BLaER1 treated with 17β-estradiol and CSF1 and Interleukin-3, amounts not matched to agents 10 nM and 100 nM (cell line): ENCODE measurements around the gene RAB44.

ENCODE experiments used
- H3K27ac ChIP-seq, 11 experiments: shearing (Covaris generic); formaldehyde crosslinking; 2 replicates each; pipeline ENCODE4 v1.8.1; 2022
- H3K27me3 ChIP-seq, 11 experiments: shearing (Covaris generic); formaldehyde crosslinking; 2 replicates each; pipeline ENCODE4 v1.8.1; 2022
- H3K36me3 ChIP-seq, 11 experiments: shearing (Covaris generic); formaldehyde crosslinking; 2 replicates each; pipeline ENCODE4 v1.8.1; 2022
- H3K4me1 ChIP-seq, 10 experiments: shearing (Covaris generic); formaldehyde crosslinking; 2 replicates each; pipeline ENCODE4 v1.8.1; 2022
- H3K4me2 ChIP-seq, 11 experiments: shearing (Covaris generic); formaldehyde crosslinking; 2 replicates each; pipeline ENCODE4 v1.8.1; 2022
- H3K4me3 ChIP-seq, 10 experiments: shearing (Covaris generic); formaldehyde crosslinking; 2 replicates each; pipeline ENCODE4 v1.8.1; 2022
- H3K9ac ChIP-seq, 11 experiments: shearing (Covaris generic); formaldehyde crosslinking; 2 replicates each; pipeline ENCODE4 v1.8.1; 2022
- H3K9me3 ChIP-seq, 11 experiments: shearing (Covaris generic); formaldehyde crosslinking; replicated peaks in 1 of 11; 2 replicates each; pipeline ENCODE4 v1.8.1; 2022
- H4K20me1 ChIP-seq, 11 experiments: shearing (Covaris generic); formaldehyde crosslinking; 2 replicates each; pipeline ENCODE4 v1.8.1; 2022
- Cebpa-rat ChIP-seq, 11 experiments: shearing (Covaris generic); IDR thresholded peaks; 2 replicates each; pipeline ENCODE4 v1.8.1; 2022

RAB44 gene

GRCh38 chr6:36754582-36755434 is 57.2 kb downstream of the RAB44 start:
- Histone ChIP-seq H3K4me2 (peak overlapping the region; percentile 73 to 99 (median 89)), H4K20me1 (0 out of 22 replicates have a peak, but pooled peaks cover 0 to 7% (median 0%) of the 10 kb centered on the region in 11 experiments), H3K4me1 (peaks cover 77 to 93% (median 89%) of the 10 kb centered on the region in 10 experiments), H3K9me3 (peaks cover 8 to 12% (median 11%) of the 10 kb centered on the region in 11 experiments), H3K27me3 (no peaks in the 10 kb centered on the region), H3K9ac (peak overlapping the region in 9 of 11 experiments; percentile 20 to 76 (median 57); a peak in 14 of 22 replicates), H3K4me3 (peak overlapping the region in 1 of 10 experiments; percentile 3; a peak in 1 of 20 replicates), H3K27ac (peak overlapping the region in 9 of 11 experiments; percentile 59 to 89 (median 81); a peak in 18 of 22 replicates), H3K36me3 (no peaks in the 10 kb centered on the region; a peak in 1 of 22 replicates)
- TF ChIP-seq Cebpa-rat (IDR thresholded peaks at IDR 0.05), result no peak

GRCh38 chr6:36755435-36756348 is 58.1 kb downstream of the RAB44 start:
- H4K20me1 ChIP-seq, result 0 out of 22 replicates have a peak, but pooled peaks cover 0 to 7% (median 0%) of the 10 kb centered on the region in 11 experiments
- no peaks in the 10 kb centered on the region; a peak in 1 of 22 replicates for H3K36me3 ChIP-seq
- peak overlapping the region in 6 of 11 experiments; percentile 18 to 76 (median 47); a peak in 9 of 22 replicates for H3K9ac ChIP-seq
- peaks cover 0 to 4% (median 2%) of the 10 kb centered on the region in 11 experiments; a peak in 12 of 22 replicates for H3K9me3 ChIP-seq
- peaks cover 86 to 100% (median 98%) of the 10 kb centered on the region in 10 experiments for H3K4me1 ChIP-seq
- H3K4me3 ChIP-seq, result no peak overlapping the region; a peak in 2 of 20 replicates
- no peak for TF ChIP-seq Cebpa-rat (IDR thresholded peaks at IDR 0.05)
- H3K27me3 ChIP-seq, result no peaks in the 10 kb centered on the region
- peak overlapping the region in 8 of 11 experiments; percentile 41 to 89 (median 82); a peak in 16 of 22 replicates for H3K27ac ChIP-seq
- peak overlapping the region; percentile 73 to 99 (median 89) for H3K4me2 ChIP-seq

GRCh38 chr6:36756786-36757185 is 59.2 kb downstream of the RAB44 start:
- 0 out of 22 replicates have a peak, but pooled peaks cover 0 to 7% (median 0%) of the 10 kb centered on the region in 11 experiments for H4K20me1 ChIP-seq
- H3K9me3 ChIP-seq, result no peaks in the 10 kb centered on the region
- peak overlapping the region in 9 of 11 experiments; percentile 6 to 89 (median 73); a peak in 15 of 22 replicates for H3K27ac ChIP-seq
- peak overlapping the region; percentile 73 to 99 (median 89) for H3K4me2 ChIP-seq
- H3K4me1 ChIP-seq, result peaks cover 96 to 100% (median 98%) of the 10 kb centered on the region in 10 experiments
- no peaks in the 10 kb centered on the region for H3K36me3 ChIP-seq
- no peak for TF ChIP-seq Cebpa-rat (IDR thresholded peaks at IDR 0.05)
- peak overlapping the region in 7 of 11 experiments; percentile 18 to 70 (median 24); a peak in 9 of 22 replicates for H3K9ac ChIP-seq
- peak overlapping the region in 1 of 10 experiments; percentile 13; a peak in 1 of 20 replicates for H3K4me3 ChIP-seq
- no peaks in the 10 kb centered on the region for H3K27me3 ChIP-seq

GRCh38 chr6:36757206-36757605 is 59.6 kb downstream of the RAB44 start:
- H3K27ac ChIP-seq, result peak overlapping the region in 8 of 11 experiments; percentile 39 to 89 (median 78); a peak in 11 of 22 replicates
- H3K4me3 ChIP-seq, result peak overlapping the region in 1 of 10 experiments; percentile 13; a peak in 1 of 20 replicates

GRCh38 chr6:36757943-36758508 is 60.4 kb downstream of the RAB44 start:
- Histone ChIP-seq H3K4me1 (peaks cover 84 to 99% (median 96%) of the 10 kb centered on the region in 10 experiments), H3K27ac (peak overlapping the region in 7 of 11 experiments; percentile 19 to 86 (median 73); a peak in 7 of 22 replicates), H3K9ac (peak overlapping the region in 7 of 11 experiments; percentile 5 to 70 (median 18); a peak in 2 of 22 replicates), H3K9me3 (no peaks in the 10 kb centered on the region), H3K4me2 (peak overlapping the region; percentile 73 to 99 (median 89)), H3K4me3 (no peak overlapping the region), H4K20me1 (0 out of 22 replicates have a peak, but pooled peaks cover 0 to under 1% (median 0%) of the 10 kb centered on the region in 11 experiments), H3K36me3 (no peaks in the 10 kb centered on the region), H3K27me3 (no peaks in the 10 kb centered on the region)
- no peak for TF ChIP-seq Cebpa-rat (IDR thresholded peaks at IDR 0.05)

More at GRCh38 chr6:36757206-36757605, 59.6 kb downstream of the RAB44 start:
- Histone ChIP-seq H3K4me2 (peak overlapping the region; percentile 73 to 99 (median 89)), H3K9me3 (no peaks in the 10 kb centered on the region), H3K9ac (peak overlapping the region in 6 of 11 experiments; percentile 18 to 70 (median 24); a peak in 8 of 22 replicates), H3K27me3 (no peaks in the 10 kb centered on the region), H3K4me1 (peaks cover 92 to 99% (median 98%) of the 10 kb centered on the region in 10 experiments), H3K36me3 (no peaks in the 10 kb centered on the region), H4K20me1 (0 out of 22 replicates have a peak, but pooled peaks cover 0 to 7% (median 0%) of the 10 kb centered on the region in 11 experiments)
- TF ChIP-seq Cebpa-rat (IDR thresholded peaks at IDR 0.05), result no peak

GRCh38 chr6:36758516-36759147 is 61.0 kb downstream of the RAB44 start:
- TF ChIP-seq Cebpa-rat (IDR thresholded peaks at IDR 0.05), result no peak
- Histone ChIP-seq H3K9ac (peak overlapping the region in 3 of 11 experiments; percentile 6 to 24 (median 13); a peak in 2 of 22 replicates), H4K20me1 (no peaks in the 10 kb centered on the region), H3K27ac (peak overlapping the region in 2 of 11 experiments; percentile 4 to 30; a peak in 3 of 22 replicates), H3K4me3 (no peak overlapping the region), H3K9me3 (no peaks in the 10 kb centered on the region), H3K36me3 (no peaks in the 10 kb centered on the region), H3K4me2 (peak overlapping the region; percentile 6 to 96 (median 51); a peak in 19 of 22 replicates), H3K27me3 (no peaks in the 10 kb centered on the region), H3K4me1 (peaks cover 78 to 99% (median 94%) of the 10 kb centered on the region in 10 experiments)

GRCh38 chr6:36759148-36759759 is 61.6 kb downstream of the RAB44 start:
- peak overlapping the region; percentile 35 to 96 (median 83) for H3K4me2 ChIP-seq
- peaks cover 72 to 99% (median 93%) of the 10 kb centered on the region in 10 experiments for H3K4me1 ChIP-seq
- H3K4me3 ChIP-seq, result no peak overlapping the region
- H3K9ac ChIP-seq, result peak overlapping the region in 4 of 11 experiments; percentile 12 to 65 (median 39); a peak in 4 of 22 replicates
- H3K36me3 ChIP-seq, result no peaks in the 10 kb centered on the region
- 0 out of 22 replicates have a peak overlapping the region, but pooled peaks of 1 of the 11 experiments have one; percentile 4 for H3K27ac ChIP-seq
- H4K20me1 ChIP-seq, result no peaks in the 10 kb centered on the region
- H3K9me3 ChIP-seq, result no peaks in the 10 kb centered on the region
- TF ChIP-seq Cebpa-rat (IDR thresholded peaks at IDR 0.05), result no peak
- H3K27me3 ChIP-seq, result no peaks in the 10 kb centered on the region
